Glomerular visceral epithelial cell (primary cell): ENCODE data around the gene ZNF784.

ENCODE experiments used
- DNase-seq: peaks from one replicate; pipeline ENCODE4 v3.0.0-alpha.2; 2016; ENCODE audit errors: extremely low spot score

Gene ZNF784

DNA sequence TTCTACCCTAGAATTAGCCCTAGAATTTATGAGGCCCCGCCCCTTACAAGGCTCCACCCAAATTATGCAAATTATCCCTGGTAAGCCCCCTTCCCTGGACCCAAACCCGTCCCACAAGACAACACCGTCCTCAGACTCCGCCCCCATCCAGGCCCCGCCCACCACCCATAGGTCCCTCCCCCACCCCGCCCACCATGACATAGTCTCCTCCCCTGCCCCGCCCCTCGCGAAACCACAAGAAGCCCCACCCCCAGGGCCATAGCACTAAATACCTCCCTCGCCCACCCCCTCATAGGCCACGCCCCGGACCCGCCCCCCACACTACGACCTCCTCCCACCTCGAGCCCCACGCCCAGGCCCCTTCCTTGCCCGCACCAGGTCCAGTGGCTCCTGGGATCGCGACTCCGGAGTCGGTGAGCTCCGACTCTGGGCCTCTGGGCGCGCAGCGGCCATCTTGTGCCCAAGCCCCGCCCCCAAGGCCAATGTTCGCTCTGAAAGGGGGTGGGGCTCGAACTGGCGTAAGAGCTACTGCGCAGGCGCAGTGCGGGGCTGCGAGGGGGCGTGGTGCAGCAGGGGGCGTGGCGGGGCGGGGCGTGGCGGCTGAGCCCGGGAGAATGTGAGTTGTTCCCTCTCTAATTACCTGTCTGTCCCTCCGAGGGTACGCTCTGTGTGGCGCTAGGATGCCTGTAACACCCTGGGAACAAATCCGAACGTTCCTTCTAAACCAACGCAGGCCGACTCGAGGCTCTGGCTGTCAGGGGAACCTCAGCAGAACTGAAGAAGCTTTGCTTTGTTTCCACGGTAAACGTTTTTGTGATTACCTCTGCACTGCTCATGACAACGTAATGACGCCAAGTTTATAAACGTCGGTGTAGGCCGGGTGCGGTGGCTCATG lies at the start of gene ZNF784:
Gene ZNF784 (minus strand): TSS at position 458 of the 895 bp plus-strand sequence. CDS start 5 bp downstream, at position 453.
- DNase-seq, result peak; percentile 96

GRCh38 chr19:55673889-55674288 lies 49.5 kb upstream of the ZNF784 start:
- DNase-seq, result no peak

GRCh38 chr19:55673465-55673864 lies 49.1 kb upstream of the ZNF784 start:
- no peak for DNase-seq

DNA sequence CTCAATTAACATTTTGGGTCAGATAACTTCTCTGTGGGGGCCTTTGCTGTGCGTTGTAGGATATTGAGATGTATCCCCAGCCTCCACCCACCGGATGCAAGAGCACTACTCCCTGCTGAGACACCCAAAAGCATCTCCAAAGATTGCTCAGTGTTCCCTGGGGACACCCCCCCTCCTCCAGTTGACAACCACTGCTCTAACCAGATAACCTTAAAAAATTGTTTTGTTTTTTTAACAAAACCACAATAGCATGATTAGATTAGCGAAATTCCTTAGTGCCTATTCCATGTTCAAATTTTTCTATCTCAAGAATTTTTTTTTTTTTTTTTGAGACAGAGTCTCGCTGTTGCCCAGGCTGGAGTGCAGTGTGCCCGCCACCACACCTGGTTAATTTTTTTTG lies 48.1 kb upstream of the ZNF784 start:
- DNase-seq, result no peak

DNA sequence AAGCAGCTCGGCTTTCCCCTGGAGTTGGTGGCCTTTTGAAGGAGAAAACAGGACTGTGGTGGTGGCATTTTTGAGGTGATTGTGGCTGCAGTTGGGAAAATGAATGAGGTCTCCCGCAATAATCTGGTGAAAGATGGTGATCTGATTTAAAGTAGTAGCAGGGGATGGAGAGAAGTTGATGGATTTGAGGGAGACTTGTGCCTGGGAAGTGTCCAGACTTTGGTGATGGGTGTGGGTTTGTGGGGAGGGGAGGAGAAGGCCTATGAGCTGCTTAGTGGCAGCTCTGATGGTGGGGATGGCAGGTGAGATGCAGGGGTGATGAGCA lies 46.6 kb upstream of the ZNF784 start:
- no peak for DNase-seq

DNA sequence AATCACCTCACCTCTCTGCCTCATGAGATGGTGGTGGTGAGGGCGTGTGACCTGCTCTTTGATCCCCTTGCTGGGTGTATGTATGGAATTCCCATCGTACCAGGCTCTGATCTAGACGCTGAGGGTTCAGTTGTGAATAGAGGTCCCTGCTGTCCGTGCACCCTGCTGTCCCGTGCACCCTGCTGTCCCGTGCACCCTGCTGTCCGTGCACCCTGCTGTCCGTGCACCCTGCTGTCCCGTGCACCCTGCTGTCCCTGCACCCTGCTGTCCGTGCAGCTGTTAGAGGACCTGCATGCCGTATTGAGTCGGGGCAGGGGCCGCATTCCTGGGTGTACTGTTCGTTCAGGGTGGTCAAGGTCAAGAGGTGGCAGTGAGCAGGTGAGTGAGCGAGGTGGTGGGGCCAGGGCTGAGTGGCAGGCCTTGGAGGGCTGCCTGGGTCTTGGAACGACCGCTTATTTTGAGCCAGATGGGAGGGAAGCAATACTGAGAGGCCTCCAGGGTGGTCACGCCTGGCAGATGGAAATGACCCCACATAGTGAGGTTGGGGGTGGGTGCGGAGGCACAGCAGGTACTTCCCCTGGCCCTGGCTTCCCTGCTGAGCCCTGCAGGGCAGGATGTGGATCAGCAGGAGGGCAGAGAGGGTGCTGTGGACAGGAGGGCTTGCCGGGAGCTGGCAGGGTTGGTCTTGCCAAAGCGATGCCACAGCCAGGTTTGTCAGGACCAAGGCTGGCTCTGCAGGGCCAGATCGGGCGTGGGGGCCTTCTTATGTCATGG lies 46.1 kb upstream of the ZNF784 start:
- no peak for DNase-seq

DNA sequence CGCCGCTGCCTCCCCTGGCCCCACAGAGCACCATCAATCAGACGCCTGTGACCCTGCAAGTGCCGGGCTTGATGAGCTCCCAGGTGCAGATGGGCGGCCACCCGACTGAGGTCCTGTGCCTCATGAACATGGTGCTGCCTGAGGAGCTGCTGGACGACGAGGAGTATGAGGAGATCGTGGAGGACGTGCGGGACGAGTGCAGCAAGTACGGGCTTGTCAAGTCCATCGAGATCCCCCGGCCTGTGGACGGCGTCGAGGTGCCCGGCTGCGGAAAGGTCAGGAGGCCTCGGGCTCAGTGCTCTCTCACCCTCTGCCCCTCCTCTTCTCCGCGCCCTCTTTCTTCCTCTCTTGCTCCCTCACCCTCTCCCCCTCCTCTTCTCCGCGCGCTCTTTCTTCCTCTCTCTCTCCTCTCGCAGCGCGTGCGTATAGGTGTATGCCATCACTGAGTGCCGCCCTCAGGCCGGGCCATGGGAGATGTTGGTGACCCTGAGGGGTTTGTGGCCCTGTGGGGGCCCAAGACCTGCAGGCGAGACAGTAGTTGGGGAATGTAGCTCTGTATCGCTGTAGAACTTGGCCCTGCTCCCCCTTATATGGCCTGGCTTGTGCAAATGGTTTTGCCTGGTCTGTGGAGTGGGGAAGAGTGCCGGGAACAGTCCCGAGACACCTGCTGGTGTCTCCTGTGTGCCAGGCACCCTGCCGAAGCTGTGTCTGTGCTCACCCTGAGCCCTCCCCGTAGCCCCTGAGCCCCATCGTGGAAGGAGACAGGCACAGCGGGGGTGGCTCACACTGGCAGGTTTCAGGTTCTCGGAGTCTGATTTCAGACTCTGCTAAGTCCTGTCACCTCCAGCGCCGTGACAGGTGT lies 45.3 kb upstream of the ZNF784 start:
- DNase-seq, result no peak

GRCh38 chr19:55668603-55669348 lies 44.4 kb upstream of the ZNF784 start:
- DNase-seq, result no peak

DNA sequence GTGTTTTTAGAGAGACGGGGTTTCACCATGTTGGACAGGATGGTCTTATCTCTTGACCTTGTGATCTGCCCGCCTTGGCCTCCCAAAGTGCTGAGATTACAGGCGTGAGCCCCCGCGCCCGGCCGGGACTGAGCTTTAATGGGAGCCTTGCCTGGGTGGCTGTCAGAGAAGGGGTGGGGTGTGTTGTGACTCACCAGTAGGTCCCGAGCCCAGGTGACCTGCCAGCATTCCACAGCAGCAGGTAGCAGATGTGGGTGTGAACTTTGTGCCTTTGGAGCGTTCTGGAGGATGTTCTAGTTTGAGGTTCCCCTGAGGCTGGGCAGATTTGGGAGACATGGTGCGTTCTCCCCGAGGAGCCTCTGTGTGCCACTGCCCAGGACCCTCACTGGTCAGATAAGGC lies 43.6 kb upstream of the ZNF784 start:
- DNase-seq, result no peak

DNA sequence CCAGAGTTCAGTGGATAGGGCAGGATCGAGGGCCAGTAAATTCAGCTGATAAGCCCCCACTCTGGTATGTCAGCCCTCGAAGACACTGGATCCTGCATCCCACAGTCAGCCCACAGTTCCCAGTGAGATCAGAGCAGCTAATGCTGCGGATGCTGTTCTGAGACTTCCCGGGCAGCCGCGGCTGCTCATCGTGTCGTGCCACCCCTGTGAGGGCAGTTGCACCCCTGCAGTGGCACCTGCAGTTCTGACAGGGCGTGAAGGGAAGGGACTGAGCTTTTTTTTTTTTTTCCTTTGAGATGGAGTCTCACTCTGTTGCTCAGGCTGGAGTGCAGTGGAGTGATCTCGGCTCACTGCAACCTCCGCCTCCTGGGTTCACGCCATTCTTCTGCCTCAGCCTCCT lies 43.1 kb upstream of the ZNF784 start:
- DNase-seq, result no peak

- no peak for DNase-seq
Measured at GRCh38 chr19:55667006-55667381, 42.6 kb upstream of the ZNF784 start.

GRCh38 chr19:55666343-55667005 lies 42.1 kb upstream of the ZNF784 start:
- DNase-seq, result no peak

- no peak for DNase-seq
Measured at GRCh38 chr19:55663846-55664536, 39.6 kb upstream of the ZNF784 start.

DNA sequence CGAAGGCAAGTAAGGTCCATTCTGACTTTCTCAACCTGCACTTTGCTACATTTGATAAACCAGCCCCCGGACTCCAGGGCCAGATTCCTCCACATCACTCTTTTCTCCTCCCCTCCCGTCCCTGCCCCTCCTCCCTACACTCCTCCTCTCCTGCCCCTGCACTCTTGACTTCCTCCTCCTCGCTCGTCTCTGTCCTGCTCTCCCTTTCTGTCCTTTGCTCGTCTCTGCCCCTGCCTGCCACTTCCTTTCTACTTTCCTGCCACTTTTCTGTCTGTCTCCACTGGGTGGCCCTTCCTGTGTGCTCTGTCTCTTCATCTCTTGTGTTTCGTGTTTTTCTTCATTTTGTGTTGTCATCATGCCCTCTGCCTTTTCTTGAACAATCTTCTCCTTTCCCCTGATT lies 37.5 kb upstream of the ZNF784 start:
- no peak for DNase-seq

- DNase-seq, result no peak
Measured at GRCh38 chr19:55660991-55661390, 36.6 kb upstream of the ZNF784 start.

GRCh38 chr19:55660404-55660803 lies 36.0 kb upstream of the ZNF784 start:
- no peak for DNase-seq

- DNase-seq, result no peak
Measured at GRCh38 chr19:55659822-55660221, 35.5 kb upstream of the ZNF784 start.

- DNase-seq, result no peak
Measured at GRCh38 chr19:55658846-55659459, 34.6 kb upstream of the ZNF784 start.

- no peak for DNase-seq
Measured at GRCh38 chr19:55656988-55657747, 32.8 kb upstream of the ZNF784 start.
